GM21526 (cell line): ENCODE data around the gene LRIF1.
"Not testable (repeated sequence)": the region's sequence is repeated elsewhere in the genome, so short reads cannot be mapped to it uniquely, and the experiment has no call there.

Source experiments
- ATAC-seq: cut with Tn5 transposase; IDR thresholded peaks from one replicate; pipeline ENCODE4 v1.9.1; 2021; ENCODE audit warnings: moderate library complexity; ENCODE audit not compliant: unreplicated experiment, low FRiP score

Gene LRIF1

GRCh38 chr1:110951161-110951560 lies 12.6 kb downstream of the LRIF1 start:
- no peak for ATAC-seq

- no peak for ATAC-seq
These were observed 15.5 kb downstream of the LRIF1 start for GRCh38 chr1:110948038-110948810.

GRCh38 chr1:110945626-110946025 lies 18.1 kb downstream of the LRIF1 start:
- ATAC-seq, result no peak

GRCh38 chr1:110944806-110945205 lies 18.9 kb downstream of the LRIF1 start:
- no peak for ATAC-seq

- ATAC-seq, result no peak
These were observed 27.2 kb downstream of the LRIF1 start for GRCh38 chr1:110936567-110936966.

- ATAC-seq, result not testable (repeated sequence)
These were observed 32.6 kb downstream of the LRIF1 start for GRCh38 chr1:110931097-110931496.

GRCh38 chr1:110928904-110929303 lies 34.8 kb downstream of the LRIF1 start:
- ATAC-seq, result no peak

GRCh38 chr1:110928191-110928590 lies 35.5 kb downstream of the LRIF1 start:
- ATAC-seq, result no peak

- ATAC-seq, result no peak
These were observed 36.1 kb downstream of the LRIF1 start for GRCh38 chr1:110927484-110928075.

GRCh38 chr1:110921953-110922352 lies 41.8 kb downstream of the LRIF1 start:
- no peak for ATAC-seq

- no peak for ATAC-seq
These were observed 45.7 kb downstream of the LRIF1 start for GRCh38 chr1:110918016-110918415.

GRCh38 chr1:110916669-110917306 lies 46.9 kb downstream of the LRIF1 start:
- peak; percentile 61 for ATAC-seq

- no peak for ATAC-seq
These were observed 47.5 kb downstream of the LRIF1 start for GRCh38 chr1:110916274-110916668.

GRCh38 chr1:110915804-110916203 lies 47.9 kb downstream of the LRIF1 start:
- no peak for ATAC-seq

- no peak for ATAC-seq
These were observed 49.0 kb downstream of the LRIF1 start for GRCh38 chr1:110914676-110915075.

- ATAC-seq, result no peak
These were observed 50.9 kb downstream of the LRIF1 start for GRCh38 chr1:110912784-110913183.

GRCh38 chr1:110903853-110904500 lies 59.7 kb downstream of the LRIF1 start:
- ATAC-seq, result no peak

GRCh38 chr1:110902820-110903463 lies 60.8 kb downstream of the LRIF1 start:
- ATAC-seq, result no peak

GRCh38 chr1:110899458-110899843 lies 64.3 kb downstream of the LRIF1 start:
- no peak for ATAC-seq

- no peak for ATAC-seq
These were observed 64.8 kb downstream of the LRIF1 start for GRCh38 chr1:110898734-110899457.
